DOHH2 (cell line): ENCODE results near the gene MARVELD1.

Experiments used
- H3F3A ChIP-seq: fragments of 200-600 bp; sonication (generic), shearing (Covaris generic); 2 replicates; pipeline ENCODE4 v1.6.0; 2016; ENCODE audit warnings: antibody characterized with exemption, mild to moderate bottlenecking; ENCODE audit not compliant: control insufficient read depth, insufficient read depth
- H3K27ac ChIP-seq: fragments of 200-600 bp; sonication (generic); 2 replicates; pipeline ENCODE4 v1.5.1; 2014; ENCODE audit warnings: low read depth, mild to moderate bottlenecking, low read length, moderate library complexity
- H3K27me3 ChIP-seq: fragments of 200-600 bp; sonication (generic); 2 replicates; pipeline ENCODE4 v1.6.1; 2014; ENCODE audit warnings: mild to moderate bottlenecking, low read length, mixed read lengths; ENCODE audit not compliant: control insufficient read depth
- H3K36me3 ChIP-seq: fragments of 200-600 bp; sonication (generic); 2 replicates; pipeline ENCODE4 v1.6.1; 2014; ENCODE audit warnings: mild to moderate bottlenecking, low read length, moderate library complexity, mixed read lengths; ENCODE audit not compliant: control insufficient read depth
- H3K4me1 ChIP-seq: fragments of 200-600 bp; sonication (generic); 2 replicates; pipeline ENCODE4 v1.6.1; 2014; ENCODE audit warnings: mild to moderate bottlenecking, low read length, mixed read lengths; ENCODE audit not compliant: control insufficient read depth
- H3K4me2 ChIP-seq: fragments of 200-600 bp; sonication (generic); 2 replicates; pipeline ENCODE4 v1.6.0; 2014; ENCODE audit warnings: mild to moderate bottlenecking, low read length, moderate library complexity
- H3K4me3 ChIP-seq: fragments of 200-600 bp; sonication (generic); 2 replicates; pipeline ENCODE4 v1.5.1; 2014; ENCODE audit warnings: mild to moderate bottlenecking, low read length, mixed read lengths
- H3K79me2 ChIP-seq: fragments of 200-600 bp; sonication (generic); 2 replicates; pipeline ENCODE4 v1.6.1; 2014; ENCODE audit warnings: mild to moderate bottlenecking, low read length, mixed read lengths; ENCODE audit not compliant: control insufficient read depth
- H3K9me2 ChIP-seq: fragments of 200-600 bp; sonication (generic); replicated peaks from 2 replicates; pipeline ENCODE4 v1.6.1; 2014; ENCODE audit warnings: mild to moderate bottlenecking, low read length, mixed read lengths; ENCODE audit not compliant: control insufficient read depth
- H3K9me3 ChIP-seq: fragments of 200-600 bp; sonication (generic); 2 replicates; pipeline ENCODE4 v1.6.1; 2014; ENCODE audit warnings: antibody characterized with exemption, low read length, mixed read lengths; ENCODE audit not compliant: control insufficient read depth, insufficient read depth
- H4K20me1 ChIP-seq: fragments of 200-600 bp; sonication (generic); 2 replicates; pipeline ENCODE4 v1.6.0; 2014; ENCODE audit warnings: low read depth, mild to moderate bottlenecking, antibody characterized with exemption, low read length, moderate library complexity; ENCODE audit not compliant: control insufficient read depth, insufficient read depth
- EZH2phosphoT487 ChIP-seq: fragments of 200-600 bp; sonication (generic); IDR thresholded peaks from 2 replicates; pipeline ENCODE4 v1.6.1; 2017; ENCODE audit warnings: borderline replicate concordance, mild to moderate bottlenecking, antibody characterized with exemption, low read length, moderate library complexity, mixed read lengths
- TF ChIP-seq, protein P1 (sequence below): fragments of 200-600 bp; sonication (generic); IDR thresholded peaks from one replicate; pipeline ENCODE4 v1.5.1; 2014; ENCODE audit warnings: antibody characterized with exemption, mild to moderate bottlenecking, low read depth, low read length; ENCODE audit not compliant: poor library complexity, severe bottlenecking

MARVELD1 gene

DNA sequence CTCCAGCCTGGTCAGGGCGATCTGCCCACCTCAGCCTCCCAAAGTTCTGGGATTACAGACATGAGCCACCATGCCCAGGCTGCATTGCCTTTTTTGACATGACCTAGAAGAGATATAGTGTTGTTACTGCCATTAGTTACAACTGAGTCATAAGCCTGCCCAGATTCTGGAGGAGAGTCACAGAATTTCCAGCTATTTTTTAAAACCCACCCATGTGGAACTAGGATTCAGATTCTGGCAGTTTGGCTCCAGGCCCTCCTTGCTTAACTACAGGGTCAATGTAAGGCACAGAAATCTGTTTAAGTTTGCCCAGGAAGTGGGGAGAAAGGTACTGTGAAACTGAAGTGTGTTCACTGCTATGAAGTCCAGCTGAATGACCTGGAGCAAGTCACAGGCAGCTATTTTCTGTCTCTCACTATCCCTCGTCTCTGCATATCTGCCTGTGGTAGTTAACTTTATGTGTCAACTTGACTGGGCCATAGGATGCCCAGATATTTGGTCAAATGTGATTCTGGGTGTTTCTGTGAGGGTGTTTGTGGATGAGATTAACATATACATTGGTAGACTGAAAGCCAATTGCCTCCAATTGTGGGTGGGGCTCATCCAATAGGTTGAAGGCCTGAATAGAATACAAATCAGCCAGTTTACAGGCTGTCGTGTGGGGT is 8.4 kb upstream of the MARVELD1 start:
- Histone ChIP-seq H3F3A (no peaks in the 10 kb centered on the region), H3K27ac (no peak overlapping the region), H3K4me2 (no peak overlapping the region), H3K27me3 (no peaks in the 10 kb centered on the region; the same call in none of the 2 replicates), H3K9me2 (no peaks in the 10 kb centered on the region), H3K4me3 (no peak overlapping the region), H4K20me1 (no peaks in the 10 kb centered on the region), H3K79me2 (no peaks in the 10 kb centered on the region), H3K4me1 (no peaks in the 10 kb centered on the region), H3K9me3 (no peaks in the 10 kb centered on the region), H3K36me3 (no peaks in the 10 kb centered on the region)
- TF ChIP-seq, protein P1, sequence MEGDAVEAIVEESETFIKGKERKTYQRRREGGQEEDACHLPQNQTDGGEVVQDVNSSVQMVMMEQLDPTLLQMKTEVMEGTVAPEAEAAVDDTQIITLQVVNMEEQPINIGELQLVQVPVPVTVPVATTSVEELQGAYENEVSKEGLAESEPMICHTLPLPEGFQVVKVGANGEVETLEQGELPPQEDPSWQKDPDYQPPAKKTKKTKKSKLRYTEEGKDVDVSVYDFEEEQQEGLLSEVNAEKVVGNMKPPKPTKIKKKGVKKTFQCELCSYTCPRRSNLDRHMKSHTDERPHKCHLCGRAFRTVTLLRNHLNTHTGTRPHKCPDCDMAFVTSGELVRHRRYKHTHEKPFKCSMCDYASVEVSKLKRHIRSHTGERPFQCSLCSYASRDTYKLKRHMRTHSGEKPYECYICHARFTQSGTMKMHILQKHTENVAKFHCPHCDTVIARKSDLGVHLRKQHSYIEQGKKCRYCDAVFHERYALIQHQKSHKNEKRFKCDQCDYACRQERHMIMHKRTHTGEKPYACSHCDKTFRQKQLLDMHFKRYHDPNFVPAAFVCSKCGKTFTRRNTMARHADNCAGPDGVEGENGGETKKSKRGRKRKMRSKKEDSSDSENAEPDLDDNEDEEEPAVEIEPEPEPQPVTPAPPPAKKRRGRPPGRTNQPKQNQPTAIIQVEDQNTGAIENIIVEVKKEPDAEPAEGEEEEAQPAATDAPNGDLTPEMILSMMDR = no peak
- no peak for TF ChIP-seq EZH2phosphoT487

GRCh38 chr10:97707134-97707861 is 6.2 kb upstream of the MARVELD1 start:
- H3K27me3 ChIP-seq = peaks cover 3% of the 10 kb centered on the region; the same call in 1 of the 2 replicates
- H3F3A ChIP-seq = no peaks in the 10 kb centered on the region
- no peaks in the 10 kb centered on the region for H3K36me3 ChIP-seq
- H3K9me2 ChIP-seq = no peaks in the 10 kb centered on the region
- TF ChIP-seq EZH2phosphoT487 = no peak
- TF ChIP-seq, protein P1 = no peak
- H3K4me3 ChIP-seq = no peak overlapping the region
- H3K4me2 ChIP-seq = no peak overlapping the region
- no peaks in the 10 kb centered on the region for H3K4me1 ChIP-seq
- H3K27ac ChIP-seq = no peak overlapping the region
- no peaks in the 10 kb centered on the region for H3K79me2 ChIP-seq
- H4K20me1 ChIP-seq = no peaks in the 10 kb centered on the region
- no peaks in the 10 kb centered on the region for H3K9me3 ChIP-seq

- Histone ChIP-seq H3K4me3 (no peak overlapping the region), H3K4me2 (no peak overlapping the region), H3K27me3 (peaks cover 3% of the 10 kb centered on the region; the same call in 1 of the 2 replicates), H3K9me2 (no peaks in the 10 kb centered on the region), H3K36me3 (no peaks in the 10 kb centered on the region), H3K27ac (no peak overlapping the region), H3K9me3 (no peaks in the 10 kb centered on the region), H3K4me1 (peaks cover 2% of the 10 kb centered on the region), H3F3A (no peaks in the 10 kb centered on the region), H4K20me1 (no peaks in the 10 kb centered on the region), H3K79me2 (no peaks in the 10 kb centered on the region)
- TF ChIP-seq, protein P1 = no peak
- no peak for TF ChIP-seq EZH2phosphoT487
Measured at GRCh38 chr10:97708167-97708566, 5.4 kb upstream of the MARVELD1 start.
